Measurements from ENCODE around the gene TSPOAP1.

TSPOAP1 gene

DNA sequence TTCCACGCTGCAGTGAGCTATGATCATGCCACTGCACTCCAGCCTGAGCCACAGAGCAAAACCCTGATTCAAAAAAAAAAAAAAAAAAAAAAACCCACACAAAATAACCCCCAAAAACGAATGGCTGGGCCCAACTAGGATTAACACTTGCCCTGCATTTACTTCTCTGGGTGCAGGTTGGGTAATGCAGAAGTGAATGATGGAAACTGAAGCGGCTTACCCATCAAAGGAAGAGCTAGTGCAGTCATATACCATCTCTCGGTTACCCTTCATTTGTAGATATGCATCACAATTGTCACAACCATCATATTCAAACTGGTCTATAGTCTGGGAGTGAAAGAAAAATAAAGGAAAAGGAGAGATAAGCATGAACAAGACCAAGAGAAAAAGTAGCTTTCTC is 22.6 kb upstream of the TSPOAP1 start:
- TF ChIP-seq, protein P1, sequence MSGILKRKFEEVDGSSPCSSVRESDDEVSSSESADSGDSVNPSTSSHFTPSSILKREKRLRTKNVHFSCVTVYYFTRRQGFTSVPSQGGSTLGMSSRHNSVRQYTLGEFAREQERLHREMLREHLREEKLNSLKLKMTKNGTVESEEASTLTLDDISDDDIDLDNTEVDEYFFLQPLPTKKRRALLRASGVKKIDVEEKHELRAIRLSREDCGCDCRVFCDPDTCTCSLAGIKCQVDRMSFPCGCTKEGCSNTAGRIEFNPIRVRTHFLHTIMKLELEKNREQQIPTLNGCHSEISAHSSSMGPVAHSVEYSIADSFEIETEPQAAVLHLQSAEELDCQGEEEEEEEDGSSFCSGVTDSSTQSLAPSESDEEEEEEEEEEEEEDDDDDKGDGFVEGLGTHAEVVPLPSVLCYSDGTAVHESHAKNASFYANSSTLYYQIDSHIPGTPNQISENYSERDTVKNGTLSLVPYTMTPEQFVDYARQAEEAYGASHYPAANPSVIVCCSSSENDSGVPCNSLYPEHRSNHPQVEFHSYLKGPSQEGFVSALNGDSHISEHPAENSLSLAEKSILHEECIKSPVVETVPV (CRISPR knock-in tag; IDR thresholded peaks at IDR 0.05): no peak
- TF ChIP-seq, protein P2, sequence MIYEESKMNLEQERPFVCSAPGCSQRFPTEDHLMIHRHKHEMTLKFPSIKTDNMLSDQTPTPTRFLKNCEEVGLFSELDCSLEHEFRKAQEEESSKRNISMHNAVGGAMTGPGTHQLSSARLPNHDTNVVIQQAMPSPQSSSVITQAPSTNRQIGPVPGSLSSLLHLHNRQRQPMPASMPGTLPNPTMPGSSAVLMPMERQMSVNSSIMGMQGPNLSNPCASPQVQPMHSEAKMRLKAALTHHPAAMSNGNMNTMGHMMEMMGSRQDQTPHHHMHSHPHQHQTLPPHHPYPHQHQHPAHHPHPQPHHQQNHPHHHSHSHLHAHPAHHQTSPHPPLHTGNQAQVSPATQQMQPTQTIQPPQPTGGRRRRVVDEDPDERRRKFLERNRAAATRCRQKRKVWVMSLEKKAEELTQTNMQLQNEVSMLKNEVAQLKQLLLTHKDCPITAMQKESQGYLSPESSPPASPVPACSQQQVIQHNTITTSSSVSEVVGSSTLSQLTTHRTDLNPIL (CRISPR knock-in tag; IDR thresholded peaks at IDR 0.05; ENCODE audit: low read depth): no peak
- TF ChIP-seq ARNTL (CRISPR knock-in tag; IDR thresholded peaks at IDR 0.05; ENCODE audit: borderline replicate concordance, low read depth): no peak
- TF ChIP-seq ZC3H10 (CRISPR knock-in tag; IDR thresholded peaks at IDR 0.05): no peak
- no peak for TF ChIP-seq CSDC2 (CRISPR knock-in tag; IDR thresholded peaks at IDR 0.05)
- TF ChIP-seq, protein P3, sequence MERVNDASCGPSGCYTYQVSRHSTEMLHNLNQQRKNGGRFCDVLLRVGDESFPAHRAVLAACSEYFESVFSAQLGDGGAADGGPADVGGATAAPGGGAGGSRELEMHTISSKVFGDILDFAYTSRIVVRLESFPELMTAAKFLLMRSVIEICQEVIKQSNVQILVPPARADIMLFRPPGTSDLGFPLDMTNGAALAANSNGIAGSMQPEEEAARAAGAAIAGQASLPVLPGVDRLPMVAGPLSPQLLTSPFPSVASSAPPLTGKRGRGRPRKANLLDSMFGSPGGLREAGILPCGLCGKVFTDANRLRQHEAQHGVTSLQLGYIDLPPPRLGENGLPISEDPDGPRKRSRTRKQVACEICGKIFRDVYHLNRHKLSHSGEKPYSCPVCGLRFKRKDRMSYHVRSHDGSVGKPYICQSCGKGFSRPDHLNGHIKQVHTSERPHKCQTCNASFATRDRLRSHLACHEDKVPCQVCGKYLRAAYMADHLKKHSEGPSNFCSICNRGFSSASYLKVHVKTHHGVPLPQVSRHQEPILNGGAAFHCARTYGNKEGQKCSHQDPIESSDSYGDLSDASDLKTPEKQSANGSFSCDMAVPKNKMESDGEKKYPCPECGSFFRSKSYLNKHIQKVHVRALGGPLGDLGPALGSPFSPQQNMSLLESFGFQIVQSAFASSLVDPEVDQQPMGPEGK (CRISPR knock-in tag; IDR thresholded peaks at IDR 0.05; ENCODE audit: borderline replicate concordance): no peak
- no peak for ATAC-seq

DNA sequence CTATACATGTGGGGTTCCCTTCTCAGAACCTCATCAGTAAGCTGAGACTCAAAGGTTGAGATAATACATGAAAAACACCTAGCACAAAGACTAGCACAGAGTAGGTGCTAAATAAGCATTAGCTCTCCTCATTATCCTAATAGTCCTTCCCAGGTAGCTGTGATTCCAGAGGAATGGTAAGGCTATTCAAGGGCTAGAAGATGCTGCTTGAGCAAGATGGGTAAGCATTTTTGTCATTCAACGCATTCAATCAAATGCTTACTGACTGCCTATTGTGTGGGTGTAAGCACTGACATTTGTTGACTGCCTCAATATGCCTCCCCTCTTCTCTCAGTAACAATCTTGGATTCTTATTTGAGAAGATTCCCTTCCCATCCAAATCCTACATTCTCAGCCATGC is 19.4 kb upstream of the TSPOAP1 start:
- ATAC-seq: no peak
- no peak for TF ChIP-seq ZC3H10 (CRISPR knock-in tag; IDR thresholded peaks at IDR 0.05)
- TF ChIP-seq, protein P1 (CRISPR knock-in tag; IDR thresholded peaks at IDR 0.05): no peak
- no peak for TF ChIP-seq GLIS3 (CRISPR knock-in tag; IDR thresholded peaks at IDR 0.05)
- TF ChIP-seq ISL1 (CRISPR knock-in tag; IDR thresholded peaks at IDR 0.05): no peak
- no peak for TF ChIP-seq RARB (CRISPR knock-in tag; IDR thresholded peaks at IDR 0.05)
- TF ChIP-seq, protein P2 (CRISPR knock-in tag; IDR thresholded peaks at IDR 0.05; ENCODE audit: low read depth): no peak

DNA sequence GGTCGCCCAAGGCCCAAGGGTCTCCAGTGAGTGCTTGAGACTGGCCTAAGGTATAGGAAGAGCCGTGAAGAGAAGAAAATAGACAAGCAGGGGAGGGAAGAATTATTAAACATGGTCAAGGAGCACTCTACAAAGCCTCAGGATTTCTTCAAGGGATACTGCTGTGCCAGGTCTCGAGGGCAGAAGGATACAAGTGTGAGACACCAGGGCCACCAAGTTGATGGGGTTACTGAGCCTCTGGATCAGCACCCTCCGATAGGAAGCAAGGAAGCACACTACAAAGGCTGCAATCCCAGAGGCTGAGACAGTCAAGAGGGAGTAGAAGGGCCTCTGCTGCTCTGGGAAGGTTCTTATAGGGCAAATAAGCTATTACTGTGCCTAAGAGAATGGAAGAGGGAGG is 16.9 kb upstream of the TSPOAP1 start:
- no peak for ATAC-seq
- TF ChIP-seq ZNF8 (CRISPR knock-in tag; IDR thresholded peaks at IDR 0.05): no peak
- TF ChIP-seq, protein P3 (CRISPR knock-in tag; IDR thresholded peaks at IDR 0.05; ENCODE audit: borderline replicate concordance): no peak
- no peak for TF ChIP-seq ZNF565 (CRISPR knock-in tag; conservative IDR thresholded peaks at IDR 0.05; ENCODE audit: low read depth)
- no peak for TF ChIP-seq BACH2 (CRISPR knock-in tag; IDR thresholded peaks at IDR 0.05; ENCODE audit: borderline replicate concordance)
- TF ChIP-seq, protein P4, sequence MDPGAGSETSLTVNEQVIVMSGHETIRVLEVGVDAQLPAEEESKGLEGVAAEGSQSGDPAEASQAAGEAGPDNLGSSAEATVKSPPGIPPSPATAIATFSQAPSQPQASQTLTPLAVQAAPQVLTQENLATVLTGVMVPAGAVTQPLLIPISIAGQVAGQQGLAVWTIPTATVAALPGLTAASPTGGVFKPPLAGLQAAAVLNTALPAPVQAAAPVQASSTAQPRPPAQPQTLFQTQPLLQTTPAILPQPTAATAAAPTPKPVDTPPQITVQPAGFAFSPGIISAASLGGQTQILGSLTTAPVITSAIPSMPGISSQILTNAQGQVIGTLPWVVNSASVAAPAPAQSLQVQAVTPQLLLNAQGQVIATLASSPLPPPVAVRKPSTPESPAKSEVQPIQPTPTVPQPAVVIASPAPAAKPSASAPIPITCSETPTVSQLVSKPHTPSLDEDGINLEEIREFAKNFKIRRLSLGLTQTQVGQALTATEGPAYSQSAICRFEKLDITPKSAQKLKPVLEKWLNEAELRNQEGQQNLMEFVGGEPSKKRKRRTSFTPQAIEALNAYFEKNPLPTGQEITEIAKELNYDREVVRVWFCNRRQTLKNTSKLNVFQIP (CRISPR knock-in tag; IDR thresholded peaks at IDR 0.05; ENCODE audit: borderline replicate concordance, low read depth): no peak
- TF ChIP-seq ISL1 (CRISPR knock-in tag; IDR thresholded peaks at IDR 0.05): no peak

DNA sequence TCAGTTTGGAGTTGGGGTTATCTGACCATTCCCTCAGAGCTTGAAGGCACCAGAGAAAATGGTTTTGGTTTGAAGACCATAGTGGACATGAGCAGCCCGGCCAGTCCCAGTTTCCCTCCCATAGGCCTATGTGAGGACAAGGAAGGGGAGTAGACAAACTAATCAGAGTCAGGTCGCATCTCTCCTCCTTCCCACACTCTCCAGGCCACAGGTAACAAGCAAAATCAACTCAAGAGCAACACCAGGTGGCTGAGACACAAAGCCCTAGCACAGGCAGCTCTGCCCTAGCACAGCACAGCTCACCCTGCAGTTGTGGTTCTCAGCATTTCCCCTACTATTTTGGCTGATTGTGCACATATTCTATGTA is 16.2 kb upstream of the TSPOAP1 start:
- ATAC-seq: no peak
- TF ChIP-seq TCF4 (CRISPR knock-in tag; IDR thresholded peaks at IDR 0.05; ENCODE audit: borderline replicate concordance) (no peak), OSR1 (CRISPR knock-in tag; IDR thresholded peaks at IDR 0.05) (no peak), BACH2 (CRISPR knock-in tag; IDR thresholded peaks at IDR 0.05; ENCODE audit: borderline replicate concordance) (no peak), ZNF70 (CRISPR knock-in tag; IDR thresholded peaks at IDR 0.05) (no peak), GLIS3 (CRISPR knock-in tag; IDR thresholded peaks at IDR 0.05) (no peak), CSDC2 (CRISPR knock-in tag; IDR thresholded peaks at IDR 0.05) (no peak)
- TF ChIP-seq, protein P4 (CRISPR knock-in tag; IDR thresholded peaks at IDR 0.05; ENCODE audit: borderline replicate concordance, low read depth): no peak
- TF ChIP-seq, protein P1 (CRISPR knock-in tag; IDR thresholded peaks at IDR 0.05): no peak
- TF ChIP-seq, protein P2 (CRISPR knock-in tag; IDR thresholded peaks at IDR 0.05; ENCODE audit: low read depth): no peak
